H1 (cell line): ENCODE results near the gene MGAT5. TPM values are rescaled to one million over a fixed set of nuclear protein-coding genes. Genes with fewer than 3 reads are reported as not detected.

Source experiments
- CTCF ChIA-PET: fragments of 300-600 bp; sonication (Branson Sonifier 250); formaldehyde crosslinking; loops from one replicate; lab custom pipeline; 2021; ENCODE audit not compliant: partially characterized antibody; lab: Charles Lee
- POLR2A ChIA-PET: fragments of 300-600 bp; sonication (Branson Sonifier 250); formaldehyde crosslinking; loops from one replicate; lab custom pipeline; 2021; ENCODE audit warnings: inconsistent platforms; ENCODE audit not compliant: partially characterized antibody; lab: Charles Lee
- DNase-seq, 2 experiments: peaks; one replicate each; pipeline versions ENCODE4 v3.0.0 to v3.0.0-alpha.2; 2010 to 2022; ENCODE audit warnings: low spot score in 2 of 2, low read depth in 1 of 2, mixed read lengths in 1 of 2
- FAIRE-seq: peaks from 2 replicates; lab custom pipeline; 2011; peaks lifted over from hg19 to GRCh38; lab: Jason Lieb, UNC
- H2AFZ ChIP-seq: 2 replicates; pipeline ENCODE4 v1.8.1; 2012; ENCODE audit warnings: low read length, inconsistent platforms
- H2AK5ac ChIP-seq: 2 replicates; pipeline ENCODE4 v1.6.1; 2013; ENCODE audit warnings: low read depth, low read length
- H2BK120ac ChIP-seq: replicated peaks from 2 replicates; pipeline ENCODE3; 2013; ENCODE audit warnings: low read depth, low read length, inconsistent platforms
- H2BK12ac ChIP-seq: 2 replicates; pipeline ENCODE4 v1.6.1; 2013; ENCODE audit warnings: low read depth, low read length
- H2BK15ac ChIP-seq: 2 replicates; pipeline ENCODE4 v1.6.1; 2013; ENCODE audit warnings: low read length
- H2BK20ac ChIP-seq: 2 replicates; pipeline ENCODE4 v1.6.1; 2013; ENCODE audit warnings: low read length
- H2BK5ac ChIP-seq: 2 replicates; pipeline ENCODE4 v1.6.1; 2013; ENCODE audit warnings: low read depth, low read length
- H3K14ac ChIP-seq: 2 replicates; pipeline ENCODE4 v1.6.1; 2013; ENCODE audit warnings: inconsistent platforms; ENCODE audit not compliant: insufficient read length
- H3K18ac ChIP-seq: 2 replicates; pipeline ENCODE4 v1.6.1; 2013; ENCODE audit warnings: low read length; ENCODE audit errors: extremely low read depth
- H3K23ac ChIP-seq: 2 replicates; pipeline ENCODE4 v1.6.1; 2013; ENCODE audit warnings: inconsistent platforms; ENCODE audit not compliant: insufficient read length
- H3K23me2 ChIP-seq: 2 replicates; pipeline ENCODE4 v1.6.1; 2013; ENCODE audit warnings: low read depth, low read length
- H3K27ac ChIP-seq: 2 replicates; pipeline ENCODE4 v1.6.1; 2011; ENCODE audit warnings: low read depth, low read length, inconsistent platforms
- H3K27me3 ChIP-seq, 4 experiments: replicated peaks in 1 of 4; 1 replicate in 1 of 4; 2 replicates in 3 of 4; pipeline versions ENCODE4 v1.6.1 to v1.8.1; 2011 to 2013; ENCODE audit warnings: low read length in 3 of 4, mild to moderate bottlenecking in 3 of 4, inconsistent platforms in 2 of 4, mixed read lengths in 2 of 4, moderate library complexity in 1 of 4; ENCODE audit not compliant: control insufficient read depth in 3 of 4, insufficient read depth in 3 of 4; ENCODE audit errors: extremely low read depth in 1 of 4
- H3K36me3 ChIP-seq, 4 experiments: 2 replicates each; pipeline versions ENCODE4 v1.6.1 to v1.8.1; 2011 to 2013; ENCODE audit warnings: mild to moderate bottlenecking in 4 of 4, low read length in 3 of 4, moderate library complexity in 2 of 4, control low read depth in 1 of 4, inconsistent platforms in 1 of 4; ENCODE audit not compliant: insufficient read depth in 4 of 4, control insufficient read depth in 2 of 4
- H3K4ac ChIP-seq: replicated peaks from 2 replicates; pipeline ENCODE3; 2013; ENCODE audit warnings: low read length, low read depth, mixed read lengths, inconsistent platforms; ENCODE audit not compliant: insufficient read length
- H3K4me1 ChIP-seq, 4 experiments: replicated peaks in 1 of 4; 1 replicate in 1 of 4; 2 replicates in 3 of 4; pipeline versions ENCODE4 v1.6.1 to v1.8.1; 2011 to 2013; ENCODE audit warnings: low read length in 3 of 4, inconsistent platforms in 2 of 4, mixed read lengths in 1 of 4; ENCODE audit not compliant: insufficient read depth in 4 of 4, control insufficient read depth in 3 of 4
- H3K4me2 ChIP-seq, 2 experiments: 2 replicates each; pipeline versions ENCODE4 v1.6.1 to v1.8.1; 2011 to 2013; ENCODE audit warnings: low read depth in 2 of 2, low read length in 2 of 2, control low read depth in 1 of 2, inconsistent platforms in 1 of 2, mild to moderate bottlenecking in 1 of 2; ENCODE audit not compliant: insufficient read depth in 1 of 2
- H3K4me3 ChIP-seq, 4 experiments: fragments of 200-600, 300-600 bp in 1 of 4; sonication (generic), shearing (Covaris generic), sonication (Bioruptor Twin) in 1 of 4; 2 replicates each; pipeline versions ENCODE4 v1.5.1 to v1.8.1; 2011 to 2016; ENCODE audit warnings: low read length in 4 of 4, low read depth in 3 of 4, control low read depth in 2 of 4, inconsistent platforms in 2 of 4, mild to moderate bottlenecking in 2 of 4, mixed read lengths in 1 of 4, moderate library complexity in 1 of 4; ENCODE audit not compliant: insufficient read depth in 2 of 4; ENCODE audit errors: extremely low read depth in 1 of 4
- H3K56ac ChIP-seq: replicated peaks from 2 replicates; pipeline ENCODE3; 2013; ENCODE audit warnings: low read depth, mild to moderate bottlenecking, mixed read lengths, low read length, inconsistent platforms; ENCODE audit not compliant: insufficient read length
- H3K79me1 ChIP-seq: 2 replicates; pipeline ENCODE4 v1.6.1; 2013; ENCODE audit warnings: low read depth, low read length, control low read depth
- H3K79me2 ChIP-seq, 2 experiments: 2 replicates each; pipeline versions ENCODE4 v1.6.1 to v1.8.1; 2012 to 2013; ENCODE audit warnings: low read length in 2 of 2, mild to moderate bottlenecking in 2 of 2, inconsistent platforms in 1 of 2; ENCODE audit not compliant: insufficient read depth in 2 of 2, control insufficient read depth in 1 of 2
- H3K9ac ChIP-seq, 4 experiments: replicated peaks in 1 of 4; 1 replicate in 1 of 4; 2 replicates in 3 of 4; pipeline versions ENCODE4 v1.6.1 to v1.8.1; 2011 to 2013; ENCODE audit warnings: low read depth in 3 of 4, low read length in 3 of 4, control low read depth in 2 of 4, mild to moderate bottlenecking in 2 of 4, moderate library complexity in 2 of 4, inconsistent platforms in 1 of 4; ENCODE audit errors: extremely low read depth in 1 of 4
- H3K9me3 ChIP-seq, 2 experiments: 2 replicates each; pipeline versions ENCODE4 v1.6.1 to v1.8.1; 2012 to 2013; ENCODE audit warnings: mild to moderate bottlenecking in 2 of 2, moderate library complexity in 2 of 2, control low read depth in 1 of 2, inconsistent platforms in 1 of 2, low read depth in 1 of 2, low read length in 1 of 2, mixed read lengths in 1 of 2; ENCODE audit not compliant: insufficient read depth in 2 of 2
- H4K20me1 ChIP-seq, 2 experiments: replicated peaks in 1 of 2; 2 replicates each; pipeline versions ENCODE3 to v1.8.1; 2011 to 2013; ENCODE audit warnings: inconsistent platforms in 2 of 2, low read length in 2 of 2, mild to moderate bottlenecking in 1 of 2; ENCODE audit not compliant: insufficient read depth in 2 of 2, control insufficient read depth in 1 of 2
- H4K5ac ChIP-seq: 2 replicates; pipeline ENCODE4 v1.6.1; 2013; ENCODE audit warnings: low read length, low read depth, mixed read lengths, inconsistent platforms; ENCODE audit not compliant: insufficient read length
- H4K8ac ChIP-seq: 2 replicates; pipeline ENCODE4 v1.8.0; 2013; ENCODE audit warnings: mild to moderate bottlenecking, moderate library complexity, low read length, inconsistent platforms; ENCODE audit not compliant: insufficient read depth; ENCODE audit errors: extremely low read depth
- H4K91ac ChIP-seq: replicated peaks from 2 replicates; pipeline ENCODE3; 2013; ENCODE audit warnings: low read length, mixed read lengths, inconsistent platforms; ENCODE audit not compliant: insufficient read length
- BCL11A ChIP-seq, 2 experiments: IDR thresholded peaks; one replicate each; pipeline ENCODE4 v1.6.1; 2011; ENCODE audit warnings: low read depth in 2 of 2, low read length in 2 of 2, mild to moderate bottlenecking in 2 of 2
- CBX5 ChIP-seq: fragments of 300-800, 300-1000 bp; sonication (generic); IDR thresholded peaks from 2 replicates; pipeline ENCODE4 v1.7.1; 2016; ENCODE audit warnings: antibody characterized with exemption, low read length, low read depth
- CBX8 ChIP-seq: fragments of 300-800, 300-1000 bp; sonication (generic); IDR thresholded peaks from 2 replicates; pipeline ENCODE4 v1.7.1; 2016; ENCODE audit warnings: low read depth, low read length, borderline replicate concordance
- CHD2 ChIP-seq: IDR thresholded peaks from 2 replicates; pipeline ENCODE4 v1.6.1; 2012; ENCODE audit warnings: low read length, improper control_type of control experiment
- CTBP2 ChIP-seq: IDR thresholded peaks from 2 replicates; pipeline ENCODE4 v1.7.0; 2011; ENCODE audit warnings: borderline replicate concordance, mild to moderate bottlenecking, moderate library complexity, mixed read lengths, low read length; ENCODE audit not compliant: insufficient read depth, insufficient read length
- EZH2 ChIP-seq: fragments of 200-600 bp; sonication (generic); IDR thresholded peaks from 2 replicates; pipeline ENCODE4 v1.7.1; 2012; ENCODE audit warnings: low read depth, mild to moderate bottlenecking, moderate library complexity, low read length, inconsistent platforms; ENCODE audit not compliant: severe bottlenecking
- KDM5A ChIP-seq: fragments of 200-600 bp; IDR thresholded peaks from 2 replicates; pipeline ENCODE4 v1.7.1; 2012; ENCODE audit warnings: mild to moderate bottlenecking, low read length, inconsistent platforms, mixed read lengths
- RAD21 ChIP-seq, 2 experiments: IDR thresholded peaks in 1 of 2; conservative IDR thresholded peaks in 1 of 2; 2 replicates each; pipeline ENCODE4 v1.6.1; 2011; ENCODE audit warnings: low read depth in 2 of 2, low read length in 2 of 2, improper control_type of control experiment in 1 of 2, inconsistent platforms in 1 of 2, mild to moderate bottlenecking in 1 of 2, moderate library complexity in 1 of 2
- SIN3A ChIP-seq, 2 experiments: IDR thresholded peaks in 1 of 2; conservative IDR thresholded peaks in 1 of 2; 2 replicates each; pipeline ENCODE4 v1.6.1; 2011 to 2012; ENCODE audit warnings: low read length in 2 of 2, improper control_type of control experiment in 1 of 2, low read depth in 1 of 2, mild to moderate bottlenecking in 1 of 2
- SP1 ChIP-seq: IDR thresholded peaks from 2 replicates; pipeline ENCODE4 v1.6.1; 2011; ENCODE audit warnings: low read depth, low read length
- SP2 ChIP-seq: IDR thresholded peaks from 2 replicates; pipeline ENCODE4 v1.6.1; 2012; ENCODE audit warnings: mild to moderate bottlenecking, low read length, inconsistent platforms
- SUZ12 ChIP-seq: fragments of 200-600 bp; sonication (generic); IDR thresholded peaks from 2 replicates; pipeline ENCODE4 v1.6.1; 2012; ENCODE audit warnings: mild to moderate bottlenecking, inconsistent platforms, low read length, moderate library complexity, mixed read lengths
- TBP ChIP-seq: IDR thresholded peaks from 2 replicates; pipeline ENCODE4 v1.6.1; 2011; ENCODE audit warnings: low read depth, low read length, improper control_type of control experiment
- WGBS, 2 experiments: shearing (Covaris generic) in 1 of 2; methylation state at CpG; one replicate each; pipeline versions ENCODE4 v1.1.6 to v1.1.7; 2013 to 2015; ENCODE audit warnings: low lambda C conversion rate in 2 of 2, mixed read lengths in 2 of 2, inconsistent platforms in 1 of 2, low coverage in 1 of 2, missing lambda C conversion rate in 1 of 2; ENCODE audit not compliant: insufficient replicate concordance in 2 of 2, insufficient coverage in 1 of 2, insufficient read length in 1 of 2; ENCODE audit errors: extremely low coverage in 1 of 2, missing lambda C conversion rate in 1 of 2; 5-methylcytosine and 5-hydroxymethylcytosine counted together
- polyA plus RNA-seq, 7 experiments: library from polyadenylated mRNA; depleted of rRNA in 3 of 7; stranded (reverse) in 5 of 7; unstranded in 2 of 7; fragments of >200 nt in 5 of 7; fragments of 200-250 nt in 2 of 7; gene quantifications; 1 replicate in 5 of 7; 2 replicates in 1 of 7; 4 replicates in 1 of 7; pipeline versions ENCODE4 v1.2.1 to v1.2.3, GENCODE V29; 2011 to 2013; ENCODE audit warnings: missing spikeins in 2 of 7, mixed read lengths in 2 of 7
- total RNA-seq: library from RNA; stranded (reverse); fragmentation: NEBNext Ultra II Directional; extraction: Animal tissue kit (Norgen Biotek cat#: 25700); gene quantifications from 2 replicates; pipeline ENCODE4 v1.2.1, GENCODE V29; 2021

Gene MGAT5
- total and polyA plus RNA-seq, 2 of the 8 experiments (the other 6 are each of a cell fraction or from before 2014, with no cell fraction given) = 11.2 to 49.2 TPM

GRCh38 chr2:134315471-134315870, 61.6 kb downstream of the MGAT5 start:
- no peak overlapping the region for H3K14ac ChIP-seq
- H3K23ac ChIP-seq = no peak overlapping the region
- CTCF ChIA-PET = interaction anchor here (0.6 to 1.7 kb wide), 4 partner anchors 9 to 22 kb away, joined by 3 to 6 read pairs (median 4); no protein-coding TSS in a partner anchor
- H3K4me1 ChIP-seq = peaks cover 0 to 7% (median 2%) of the 10 kb centered on the region in 4 experiments; a peak in 3 of 7 replicates
- no peak overlapping the region for H4K8ac ChIP-seq
- H2BK5ac ChIP-seq = no peak overlapping the region
- no peak overlapping the region for H2AFZ ChIP-seq
- H3K56ac ChIP-seq = no peak overlapping the region
- H3K4me3 ChIP-seq = no peak overlapping the region
- H3K27ac ChIP-seq = no peak overlapping the region
- DNase-seq = no peak
- H2BK20ac ChIP-seq = no peak overlapping the region
- H4K91ac ChIP-seq = no peak overlapping the region
- no peak overlapping the region for H3K18ac ChIP-seq
- H3K9me3 ChIP-seq = no peaks in the 10 kb centered on the region
- H3K4me2 ChIP-seq = no peak overlapping the region
- H2AK5ac ChIP-seq = no peak overlapping the region
- TF ChIP-seq CBX8 = no peak
- TF ChIP-seq SP2 = no peak
- TF ChIP-seq TBP = no peak
- no peak for TF ChIP-seq CTBP2
- no peak for TF ChIP-seq CHD2
- no peak for TF ChIP-seq BCL11A (IDR thresholded peaks at IDR 0.05; ENCODE audit: low read depth in 2 of 2, low read length in 2 of 2)
- TF ChIP-seq SP1 = no peak
- no peak for TF ChIP-seq KDM5A
- no peak for TF ChIP-seq RAD21 (IDR thresholded peaks at IDR 0.05 in 1 of 2, conservative IDR thresholded peaks at IDR 0.05 in 1 of 2; ENCODE audit: low read depth in 2 of 2, low read length in 2 of 2)
- no peak for TF ChIP-seq SUZ12
- TF ChIP-seq EZH2 = no peak
- no peak for TF ChIP-seq CBX5
- no peak for TF ChIP-seq SIN3A (conservative IDR thresholded peaks at IDR 0.05 in 1 of 2, IDR thresholded peaks at IDR 0.05 in 1 of 2; ENCODE audit: low read depth in 1 of 2, low read length in 2 of 2)
- H4K5ac ChIP-seq = no peak overlapping the region
- POLR2A ChIA-PET = no interaction called here
- no peaks in the 10 kb centered on the region for H4K20me1 ChIP-seq
- no peaks in the 10 kb centered on the region for H3K27me3 ChIP-seq
- no peak overlapping the region for H3K9ac ChIP-seq
- peaks cover 5% of the 10 kb centered on the region for H3K79me1 ChIP-seq
- no peak overlapping the region for H2BK12ac ChIP-seq
- 89% methylated on average over 2 of the region's 2 CpGs; no CpG with 5 or more reads in 1 of the 2 experiments for WGBS, 2 experiments
- no peak overlapping the region for H2BK120ac ChIP-seq
- H3K23me2 ChIP-seq = no peaks in the 10 kb centered on the region; the same call in 1 of the 2 replicates
- FAIRE-seq = no peak
- H3K4ac ChIP-seq = no peak overlapping the region
- H3K36me3 ChIP-seq = 0 out of 8 replicates have a peak, but pooled peaks cover 0 to 3% (median 0%) of the 10 kb centered on the region in 4 experiments
- no peak overlapping the region for H2BK15ac ChIP-seq
- H3K79me2 ChIP-seq = no peaks in the 10 kb centered on the region; a peak in 1 of 4 replicates
